ENCODE measurements around the gene TRMT11. TPM values are rescaled to one million over a fixed set of nuclear protein-coding genes. Genes with fewer than 3 reads are reported as not detected.
A peak's percentile ranks its signal among the peaks of the same experiment; 100 is the strongest.

TRMT11 gene
- total RNA-seq, 1 donor from 2014 or later: 105 TPM

DNA sequence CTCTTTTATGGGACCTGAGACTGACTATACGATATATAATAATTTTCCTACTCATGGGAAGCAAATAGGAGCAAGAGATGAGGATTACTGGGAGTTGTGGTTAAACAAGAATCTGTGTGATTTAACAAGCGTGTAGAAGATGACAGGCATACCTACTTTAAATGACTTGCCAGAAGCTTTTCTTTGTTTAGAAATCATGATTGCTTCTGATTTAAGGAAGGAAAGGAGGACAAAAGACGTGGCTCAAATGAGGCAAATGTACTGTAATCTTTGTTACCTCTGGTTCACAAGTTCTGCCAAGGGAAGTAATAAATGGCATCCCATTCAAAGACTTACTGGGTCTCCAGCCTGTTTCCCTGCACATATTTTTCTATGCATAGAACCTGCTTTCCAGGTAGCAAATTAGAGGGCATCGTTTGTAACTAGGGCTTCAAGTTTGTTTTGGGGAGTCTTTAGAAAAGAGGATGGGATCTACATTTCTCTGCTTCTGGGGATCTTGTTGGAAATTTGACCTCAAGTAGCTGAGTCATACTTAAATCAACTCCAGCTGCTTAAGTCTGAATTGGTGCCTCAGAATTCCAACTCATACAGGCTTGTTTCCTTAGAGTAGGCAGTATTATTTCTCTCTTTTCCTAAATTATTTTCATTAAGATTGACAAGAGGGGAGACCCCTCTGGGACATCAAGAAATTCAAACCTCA, 2.9 kb upstream of the TRMT11 start:
- TF ChIP-seq EZH2 (IDR thresholded peaks at IDR 0.05) (no peak), EZH2phosphoT487 (IDR thresholded peaks at IDR 0.05) (no peak)
- TF ChIP-seq, protein P1, sequence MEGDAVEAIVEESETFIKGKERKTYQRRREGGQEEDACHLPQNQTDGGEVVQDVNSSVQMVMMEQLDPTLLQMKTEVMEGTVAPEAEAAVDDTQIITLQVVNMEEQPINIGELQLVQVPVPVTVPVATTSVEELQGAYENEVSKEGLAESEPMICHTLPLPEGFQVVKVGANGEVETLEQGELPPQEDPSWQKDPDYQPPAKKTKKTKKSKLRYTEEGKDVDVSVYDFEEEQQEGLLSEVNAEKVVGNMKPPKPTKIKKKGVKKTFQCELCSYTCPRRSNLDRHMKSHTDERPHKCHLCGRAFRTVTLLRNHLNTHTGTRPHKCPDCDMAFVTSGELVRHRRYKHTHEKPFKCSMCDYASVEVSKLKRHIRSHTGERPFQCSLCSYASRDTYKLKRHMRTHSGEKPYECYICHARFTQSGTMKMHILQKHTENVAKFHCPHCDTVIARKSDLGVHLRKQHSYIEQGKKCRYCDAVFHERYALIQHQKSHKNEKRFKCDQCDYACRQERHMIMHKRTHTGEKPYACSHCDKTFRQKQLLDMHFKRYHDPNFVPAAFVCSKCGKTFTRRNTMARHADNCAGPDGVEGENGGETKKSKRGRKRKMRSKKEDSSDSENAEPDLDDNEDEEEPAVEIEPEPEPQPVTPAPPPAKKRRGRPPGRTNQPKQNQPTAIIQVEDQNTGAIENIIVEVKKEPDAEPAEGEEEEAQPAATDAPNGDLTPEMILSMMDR (IDR thresholded peaks at IDR 0.05): no peak
- Mint-ChIP-seq H3K4me1 (no peaks in the 10 kb centered on the region), H3K4me3 (no peak overlapping the region), H3K27ac (no peak overlapping the region), H3K27me3 (ENCODE audit: insufficient read depth, low read depth) (no peaks in the 10 kb centered on the region), H3K36me3 (no peaks in the 10 kb centered on the region), H3K9me3 (no peaks in the 10 kb centered on the region)
- peaks cover 19% of the 10 kb centered on the region for H3K4me1 ChIP-seq
- H4K20me1 ChIP-seq (ENCODE audit: low read depth): peaks cover 5% of the 10 kb centered on the region
- H3K9ac ChIP-seq: no peak overlapping the region
- H3K79me2 ChIP-seq (ENCODE audit: low read depth): peaks cover 28% of the 10 kb centered on the region
- no peak overlapping the region for H3K27ac ChIP-seq
- H2AFZ ChIP-seq (replicated peaks): no peak overlapping the region
- H3K9me3 ChIP-seq (ENCODE audit: low read depth): no peaks in the 10 kb centered on the region
- no peaks in the 10 kb centered on the region for H3K27me3 ChIP-seq
- no peak for DNase-seq (ENCODE audit: low spot score)
- no peak overlapping the region for H3K4me3 ChIP-seq
- no peak overlapping the region for H3K4me2 ChIP-seq
- peaks cover 21% of the 10 kb centered on the region for H3F3A ChIP-seq (ENCODE audit: low read depth)
- H3K36me3 ChIP-seq: no peaks in the 10 kb centered on the region

DNA sequence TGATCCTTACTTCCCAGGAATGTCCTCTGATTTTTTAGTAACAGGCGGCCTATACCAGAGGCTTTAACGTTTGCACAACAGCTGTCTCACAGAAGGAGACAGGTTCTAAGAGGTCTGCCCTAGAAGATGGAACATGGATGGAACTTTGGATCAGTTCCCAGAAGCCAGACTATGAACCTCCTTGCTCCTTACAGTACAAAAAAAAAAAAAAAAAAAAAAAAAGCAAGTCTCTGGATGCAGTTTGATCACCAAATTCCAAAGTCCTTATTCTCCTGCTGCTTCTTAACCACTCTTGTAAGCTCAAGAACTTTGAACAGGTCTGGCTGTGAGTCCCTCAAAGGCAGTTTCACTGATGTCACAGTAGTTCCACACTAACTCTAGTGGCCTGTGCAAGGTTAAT, 2.0 kb upstream of the TRMT11 start:
- no peaks in the 10 kb centered on the region for H3K27me3 ChIP-seq
- H3K79me2 ChIP-seq (ENCODE audit: low read depth): peaks cover 37% of the 10 kb centered on the region
- H3K4me1 ChIP-seq: peaks cover 26% of the 10 kb centered on the region
- no peak overlapping the region for H3K27ac Mint-ChIP-seq
- H2AFZ ChIP-seq (replicated peaks): no peak overlapping the region
- H3K9me3 Mint-ChIP-seq: no peaks in the 10 kb centered on the region
- H3K4me3 Mint-ChIP-seq: no peak overlapping the region
- no peaks in the 10 kb centered on the region for H3K27me3 Mint-ChIP-seq (ENCODE audit: insufficient read depth, low read depth)
- DNase-seq (ENCODE audit: low spot score): no peak
- no peak overlapping the region for H3K4me2 ChIP-seq
- no peaks in the 10 kb centered on the region for H3K36me3 Mint-ChIP-seq
- H3K4me1 Mint-ChIP-seq: peaks cover 2% of the 10 kb centered on the region
- TF ChIP-seq EZH2phosphoT487 (IDR thresholded peaks at IDR 0.05) (no peak), EZH2 (IDR thresholded peaks at IDR 0.05) (no peak)
- TF ChIP-seq, protein P1 (IDR thresholded peaks at IDR 0.05): no peak
- H3K9ac ChIP-seq: no peak overlapping the region
- H3F3A ChIP-seq (ENCODE audit: low read depth): peaks cover 26% of the 10 kb centered on the region
- H3K27ac ChIP-seq: no peak overlapping the region
- H3K4me3 ChIP-seq: no peak overlapping the region
- no peaks in the 10 kb centered on the region for H3K9me3 ChIP-seq (ENCODE audit: low read depth)
- no peaks in the 10 kb centered on the region for H3K36me3 ChIP-seq
- peaks cover 9% of the 10 kb centered on the region for H4K20me1 ChIP-seq (ENCODE audit: low read depth)

DNA sequence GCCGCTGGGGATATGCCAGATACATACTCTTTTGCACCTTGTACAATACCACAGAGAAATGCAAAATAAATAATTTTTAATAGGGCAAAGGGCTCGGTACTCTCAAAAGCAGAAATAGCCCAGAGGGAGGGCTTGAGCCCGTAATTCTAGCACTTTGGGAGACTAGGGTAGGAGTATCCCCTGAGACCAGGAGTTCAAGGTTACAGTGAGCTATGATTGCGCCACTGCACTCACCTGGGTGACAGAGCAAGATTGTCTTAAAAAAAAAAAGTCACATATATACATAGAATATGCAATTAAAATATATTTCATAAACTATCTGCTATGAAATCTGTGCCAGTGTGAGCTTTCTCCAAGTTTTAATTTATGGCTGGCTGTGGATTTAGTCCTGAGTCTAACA, 818 bp upstream of the TRMT11 start:
- Mint-ChIP-seq H3K4me3 (peak overlapping the region; percentile 28), H3K9me3 (no peaks in the 10 kb centered on the region), H3K27ac (no peak overlapping the region), H3K36me3 (no peaks in the 10 kb centered on the region), H3K4me1 (peaks cover 5% of the 10 kb centered on the region), H3K27me3 (ENCODE audit: insufficient read depth, low read depth) (no peaks in the 10 kb centered on the region)
- TF ChIP-seq EZH2phosphoT487 (IDR thresholded peaks at IDR 0.05): no peak
- Histone ChIP-seq H3F3A (ENCODE audit: low read depth) (peaks cover 30% of the 10 kb centered on the region), H3K4me3 (peak overlapping the region; percentile 73), H3K27me3 (no peaks in the 10 kb centered on the region), H3K4me2 (peak overlapping the region; percentile 77), H3K79me2 (ENCODE audit: low read depth) (peaks cover 49% of the 10 kb centered on the region), H3K4me1 (peaks cover 38% of the 10 kb centered on the region), H3K36me3 (no peaks in the 10 kb centered on the region), H4K20me1 (ENCODE audit: low read depth) (peaks cover 21% of the 10 kb centered on the region), H3K9me3 (ENCODE audit: low read depth) (no peaks in the 10 kb centered on the region), H3K9ac (no peak overlapping the region), H2AFZ (replicated peaks) (no peak overlapping the region), H3K27ac (no peak overlapping the region)
- DNase-seq (ENCODE audit: low spot score): no peak

- Histone ChIP-seq H3K9me3 (ENCODE audit: low read depth) (no peaks in the 10 kb centered on the region), H3K79me2 (ENCODE audit: low read depth) (peaks cover 53% of the 10 kb centered on the region), H3K27me3 (no peaks in the 10 kb centered on the region), H3K9ac (peak overlapping the region; percentile 29), H3K4me2 (peak overlapping the region; percentile 77), H3K27ac (no peak overlapping the region), H2AFZ (replicated peaks) (peak overlapping the region; percentile 67), H3K4me1 (peaks cover 39% of the 10 kb centered on the region), H3K36me3 (no peaks in the 10 kb centered on the region), H4K20me1 (ENCODE audit: low read depth) (peaks cover 21% of the 10 kb centered on the region), H3K4me3 (peak overlapping the region; percentile 73), H3F3A (ENCODE audit: low read depth) (peaks cover 30% of the 10 kb centered on the region)
- DNase-seq (ENCODE audit: low spot score): no peak
- Mint-ChIP-seq H3K4me3 (no peak overlapping the region), H3K36me3 (no peaks in the 10 kb centered on the region), H3K27me3 (ENCODE audit: insufficient read depth, low read depth) (no peaks in the 10 kb centered on the region), H3K9me3 (no peaks in the 10 kb centered on the region), H3K27ac (no peak overlapping the region), H3K4me1 (peaks cover 5% of the 10 kb centered on the region)
- TF ChIP-seq EZH2 (IDR thresholded peaks at IDR 0.05) (no peak), EZH2phosphoT487 (IDR thresholded peaks at IDR 0.05) (no peak)
- TF ChIP-seq, protein P1 (IDR thresholded peaks at IDR 0.05): no peak
Observed at GRCh38 chr6:125985979-125986300, 400 bp upstream of the TRMT11 start.
